HG02798 (cell line): Measurements from ENCODE around the gene REEP6.
"Not testable (repeated sequence)": the region's sequence is repeated elsewhere in the genome, so short reads cannot be mapped to it uniquely, and the experiment has no call there.

Source experiments
- ATAC-seq: cut with Tn5 transposase; IDR thresholded peaks from one replicate; pipeline ENCODE4 v1.9.1; 2021; ENCODE audit warnings: mild to moderate bottlenecking; ENCODE audit not compliant: unreplicated experiment, poor library complexity

Gene REEP6

DNA sequence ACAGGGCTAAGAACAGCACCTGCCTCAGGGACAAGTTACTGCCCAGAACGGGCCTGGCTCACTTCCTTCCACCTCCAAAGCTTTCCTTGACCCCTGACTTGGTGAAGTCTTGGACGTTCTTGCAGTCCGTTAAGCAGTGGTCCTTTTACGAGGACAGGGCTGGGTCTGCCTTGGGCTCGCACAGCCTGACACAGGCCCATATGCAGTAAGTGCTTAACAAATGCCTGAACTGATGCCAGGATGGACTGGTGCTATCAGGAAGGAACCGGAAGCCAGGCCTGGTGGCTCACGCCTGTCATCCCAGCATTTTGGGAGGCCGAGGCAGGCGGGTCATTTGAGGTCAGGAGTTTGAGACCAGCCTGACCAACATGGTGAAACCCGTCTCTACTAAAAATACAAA is 31.1 kb downstream of the REEP6 start:
- no peak for ATAC-seq

DNA sequence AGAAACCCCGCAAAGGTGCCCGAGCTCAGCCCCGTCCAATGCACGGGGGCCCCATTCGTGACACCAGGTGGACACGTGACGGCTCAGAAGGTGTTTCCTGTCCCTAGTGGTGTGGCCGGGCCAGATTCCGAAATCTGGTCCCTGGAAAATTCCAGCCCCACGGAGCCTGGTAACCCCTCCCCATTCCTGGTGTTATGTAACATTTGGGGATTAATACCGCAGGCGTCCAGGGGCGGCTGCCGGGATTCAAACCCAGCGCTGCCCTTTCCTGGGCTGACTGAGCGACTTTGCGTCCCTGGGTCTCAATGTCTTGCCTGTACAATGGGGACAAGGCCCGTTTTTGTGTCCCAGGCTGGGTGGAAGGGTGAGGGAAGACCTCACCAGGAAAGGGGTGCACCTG is 31.9 kb downstream of the REEP6 start:
- no peak for ATAC-seq

DNA sequence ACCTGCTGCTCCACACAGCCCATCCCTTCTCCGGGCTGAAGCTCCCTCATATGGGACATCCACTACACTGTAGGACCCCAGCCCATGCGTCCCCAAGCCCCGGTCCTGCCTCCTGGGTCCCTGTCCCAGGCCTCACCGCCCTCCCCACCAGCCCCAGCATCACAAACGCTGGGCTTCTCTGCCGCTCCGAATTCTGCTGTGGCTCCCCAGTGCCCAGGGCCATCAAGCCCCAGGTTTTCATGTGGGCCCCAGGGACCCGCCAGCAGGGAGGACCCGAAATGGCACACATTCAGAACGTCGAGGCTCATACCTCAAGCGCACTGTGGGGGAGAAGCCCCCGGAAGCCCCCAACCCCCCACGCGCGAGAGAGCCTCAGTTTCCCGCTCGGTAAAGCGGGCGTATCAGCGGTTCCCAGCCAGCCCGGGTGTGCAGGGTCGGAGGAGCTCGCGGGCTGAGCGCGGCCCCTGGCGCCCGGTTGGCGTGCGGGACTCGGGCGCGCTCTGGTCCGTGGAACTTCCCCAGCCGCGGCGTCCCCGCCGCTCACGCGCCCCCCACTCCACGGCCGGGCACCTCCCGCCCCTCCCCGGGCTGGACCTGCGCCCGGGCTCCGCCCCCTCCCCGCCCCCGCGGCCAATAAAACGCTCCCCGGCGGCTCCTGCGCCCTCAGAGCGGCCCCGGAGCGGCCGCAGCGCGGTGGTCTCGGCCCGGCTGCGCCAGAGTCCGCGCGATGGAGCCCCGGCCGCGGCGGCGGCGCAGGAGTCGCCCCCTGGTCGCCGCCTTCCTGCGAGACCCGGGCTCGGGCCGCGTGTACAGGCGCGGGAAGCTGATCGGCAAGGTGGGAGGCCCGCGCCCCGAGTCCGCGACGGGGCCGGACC is 32.7 kb downstream of the REEP6 start, which contains the start of gene PLK5:
TSS of gene PLK5 (plus strand) at position 666 of the 875 bp plus-strand sequence. CDS start 2,920 bp downstream, outside the sequence.
- ATAC-seq = no peak

DNA sequence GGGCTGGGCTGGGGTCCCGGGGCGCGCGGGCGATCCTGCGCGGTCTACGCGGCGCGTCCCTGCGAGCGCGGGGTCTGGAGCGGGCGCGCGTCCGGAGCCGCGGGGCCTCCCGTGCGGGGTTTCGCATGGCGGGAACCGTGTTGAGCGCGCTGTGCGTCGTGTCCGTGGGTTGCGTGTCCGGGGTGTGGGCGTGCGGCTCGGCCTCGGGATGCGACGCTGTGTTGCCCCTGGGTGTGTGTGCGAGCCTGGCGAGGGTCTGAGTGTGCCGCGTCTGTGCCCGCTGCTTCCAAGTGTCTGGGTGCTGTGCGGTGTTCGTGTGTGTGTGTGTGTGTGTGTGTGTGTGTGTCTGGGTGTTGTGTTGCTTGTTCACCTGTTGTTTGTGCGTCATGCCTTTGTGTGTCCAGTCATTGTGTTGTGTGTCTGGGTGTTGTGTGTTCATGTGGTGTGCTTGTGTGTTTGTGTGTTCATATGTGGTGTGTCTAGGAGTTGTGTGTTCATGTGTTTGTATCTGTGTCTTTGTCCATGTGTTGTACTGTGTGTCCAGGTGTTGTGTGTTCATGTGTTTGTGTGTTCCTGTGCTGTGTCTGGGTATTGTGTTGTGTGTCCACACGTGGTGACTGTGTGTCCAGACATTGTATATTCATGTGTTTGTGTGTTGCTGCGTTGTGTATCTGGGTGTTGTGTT is 33.4 kb downstream of the REEP6 start:
- no peak for ATAC-seq

DNA sequence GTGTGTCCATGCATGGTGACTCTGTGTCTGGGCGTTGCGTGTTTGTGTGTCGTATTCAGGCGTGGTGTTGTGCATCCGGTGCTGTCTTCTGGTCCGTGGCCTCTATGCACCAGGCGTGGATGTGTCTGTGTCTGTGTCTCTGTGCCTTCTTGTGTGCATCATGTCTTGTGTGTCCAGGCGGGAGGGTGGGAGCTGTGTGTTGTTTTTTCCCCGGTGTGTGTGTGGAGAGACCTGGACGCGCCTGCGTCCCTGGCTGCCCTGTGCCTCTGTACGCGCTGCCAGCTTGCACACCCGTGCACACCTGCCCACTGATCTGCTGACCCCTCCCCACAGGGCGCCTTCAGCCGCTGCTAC is 34.0 kb downstream of the REEP6 start:
- ATAC-seq = no peak

DNA sequence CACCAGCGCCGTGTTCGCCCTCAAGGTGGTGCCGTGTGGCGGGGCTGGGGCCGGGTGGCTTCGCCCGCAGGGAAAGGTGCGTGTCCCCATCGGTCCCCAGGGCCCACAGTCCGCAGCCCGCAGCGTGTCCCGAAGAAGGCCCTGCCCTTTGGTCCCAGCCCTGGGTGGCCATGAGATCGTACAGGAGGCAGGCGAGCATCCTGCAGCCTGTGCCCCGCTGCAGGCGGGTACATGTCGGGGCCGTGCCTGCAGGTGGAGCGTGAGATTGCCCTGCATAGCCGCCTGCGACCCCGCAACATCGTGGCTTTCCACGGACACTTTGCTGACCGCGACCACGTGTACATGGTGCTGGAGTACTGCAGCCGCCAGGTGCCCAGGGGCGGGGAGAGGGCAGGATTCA is 34.4 kb downstream of the REEP6 start:
- no peak for ATAC-seq

DNA sequence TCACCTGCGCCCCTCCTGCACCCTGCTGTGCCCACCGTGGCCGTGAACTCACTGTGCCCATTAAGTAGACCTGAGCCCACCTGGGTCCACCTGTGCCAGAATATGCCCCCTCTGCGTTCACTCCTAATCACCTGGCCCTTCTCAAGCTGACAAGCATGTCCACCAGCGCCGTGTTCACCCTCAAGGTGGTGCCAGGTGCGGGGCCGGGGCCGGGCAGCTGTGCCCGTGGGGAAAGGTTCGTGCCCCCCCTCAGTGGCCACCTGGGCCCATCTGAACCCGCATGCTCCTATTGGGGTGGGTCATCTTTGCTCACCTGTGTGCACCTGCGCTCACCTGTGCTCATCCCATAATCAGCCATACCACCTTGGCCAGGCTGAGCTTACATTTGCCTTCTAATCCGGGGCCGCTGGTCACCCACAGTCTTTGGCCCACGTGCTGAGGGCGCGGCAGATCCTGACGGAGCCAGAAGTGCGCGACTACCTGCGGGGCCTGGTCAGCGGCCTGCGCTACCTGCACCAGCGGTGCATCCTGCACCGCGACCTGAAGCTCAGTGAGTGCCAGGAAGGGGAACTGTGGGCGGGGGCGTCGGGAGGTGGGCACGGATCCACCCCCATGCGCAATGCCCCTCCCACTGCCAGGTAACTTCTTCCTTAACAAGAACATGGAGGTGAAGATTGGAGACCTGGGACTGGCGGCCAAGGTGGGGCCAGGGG is 35.2 kb downstream of the REEP6 start:
- no peak for ATAC-seq

DNA sequence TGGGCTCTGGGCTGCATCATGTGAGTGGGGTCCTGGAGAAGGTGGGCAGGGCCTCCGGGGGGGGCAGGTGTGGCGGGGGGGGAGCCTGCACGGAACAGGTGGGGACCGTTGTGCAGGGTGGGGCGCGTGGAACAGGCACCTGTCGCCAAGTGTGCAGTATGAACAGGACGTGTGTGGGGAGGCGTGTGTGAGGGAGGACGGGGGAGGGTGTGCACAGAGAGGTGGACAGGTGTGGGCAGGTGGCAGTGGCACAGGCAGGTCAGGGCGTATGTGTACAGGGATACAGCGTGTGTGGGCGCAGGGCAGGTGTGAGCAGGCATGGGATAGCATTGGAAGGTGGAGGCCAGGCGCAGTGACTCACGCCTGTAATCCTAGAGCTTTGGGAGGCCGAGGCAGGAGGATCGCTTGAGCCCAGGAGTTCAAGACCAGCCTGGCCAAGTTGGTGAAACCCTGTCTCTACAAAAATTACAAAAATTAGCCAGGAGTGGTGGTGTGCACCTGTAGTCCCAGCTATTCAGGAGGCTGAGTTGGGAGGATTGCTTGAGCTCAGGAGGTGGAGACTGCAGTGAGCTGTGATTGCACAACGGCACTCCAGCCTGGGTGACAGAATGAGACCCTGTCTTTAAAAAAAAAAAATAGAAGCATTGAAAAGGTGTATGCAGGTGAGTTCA is 36.1 kb downstream of the REEP6 start:
- no peak for ATAC-seq

DNA sequence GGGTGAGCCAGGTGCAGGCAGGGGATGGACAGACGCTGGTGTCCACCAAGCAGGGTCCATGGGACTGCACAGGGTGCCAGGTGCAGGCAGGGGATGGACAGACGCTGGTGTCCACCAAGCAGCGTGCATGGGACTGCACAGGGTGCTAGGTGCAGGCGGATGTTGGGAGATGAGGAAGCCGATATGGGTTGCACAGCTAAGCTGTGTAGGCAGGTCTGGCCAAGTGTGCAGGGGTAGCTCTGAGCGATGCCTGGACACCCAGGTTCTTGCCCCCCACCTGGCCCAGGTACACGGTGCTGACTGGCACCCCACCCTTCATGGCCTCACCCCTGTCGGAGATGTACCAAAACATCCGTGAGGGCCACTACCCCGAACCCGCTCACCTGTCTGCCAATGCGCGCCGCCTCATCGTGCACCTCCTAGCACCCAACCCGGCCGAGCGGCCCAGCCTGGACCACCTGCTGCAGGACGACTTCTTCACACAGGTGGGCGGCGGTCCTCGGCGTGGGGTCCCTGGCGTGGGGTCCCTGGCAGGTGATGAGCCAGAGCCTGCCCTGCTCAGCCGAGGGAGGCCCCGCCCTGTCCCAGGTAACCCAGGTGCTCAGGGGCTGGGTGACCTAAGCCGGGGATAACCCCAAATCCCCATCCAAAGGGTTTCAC is 36.8 kb downstream of the REEP6 start:
- ATAC-seq = no peak

DNA sequence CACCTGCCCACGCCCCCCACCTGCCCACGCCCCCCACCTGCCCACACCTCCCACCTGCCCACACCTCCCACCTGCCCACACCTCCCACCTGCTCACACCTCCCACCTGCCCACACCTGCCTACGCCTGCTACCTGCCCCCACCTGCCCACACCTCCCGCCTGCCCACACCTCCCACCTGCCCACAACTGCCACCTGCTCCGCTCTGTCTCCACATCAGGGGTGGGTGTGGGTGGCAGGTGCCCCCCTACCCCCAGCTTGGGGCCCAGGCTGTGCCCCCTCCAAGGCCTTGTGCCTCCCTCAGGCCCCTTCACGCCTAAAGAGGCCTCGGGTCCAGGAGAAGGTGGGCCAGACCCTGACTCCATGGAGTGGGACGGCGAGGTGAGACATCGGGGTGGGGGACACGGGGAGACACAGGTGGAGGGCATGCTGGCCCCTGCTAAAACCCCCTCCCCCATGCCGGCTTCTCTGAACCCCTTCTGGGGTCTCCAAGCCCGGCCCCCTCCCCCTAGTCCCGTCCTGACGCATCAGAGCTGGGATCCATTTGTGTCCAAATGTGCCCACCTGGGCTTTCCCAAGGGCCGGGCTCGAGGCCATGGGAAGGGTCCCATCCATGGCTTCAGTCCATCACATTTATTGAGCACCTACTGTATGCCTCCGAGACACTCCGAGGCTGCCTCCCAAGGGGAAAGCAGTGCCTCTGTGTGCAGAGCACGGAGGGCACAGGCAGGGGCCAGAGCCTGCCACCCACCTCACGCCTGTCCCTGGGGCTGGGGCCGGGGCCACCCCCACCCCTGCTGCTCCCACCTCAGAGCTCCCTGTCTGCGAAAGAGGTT is 37.8 kb downstream of the REEP6 start:
- ATAC-seq = no peak

DNA sequence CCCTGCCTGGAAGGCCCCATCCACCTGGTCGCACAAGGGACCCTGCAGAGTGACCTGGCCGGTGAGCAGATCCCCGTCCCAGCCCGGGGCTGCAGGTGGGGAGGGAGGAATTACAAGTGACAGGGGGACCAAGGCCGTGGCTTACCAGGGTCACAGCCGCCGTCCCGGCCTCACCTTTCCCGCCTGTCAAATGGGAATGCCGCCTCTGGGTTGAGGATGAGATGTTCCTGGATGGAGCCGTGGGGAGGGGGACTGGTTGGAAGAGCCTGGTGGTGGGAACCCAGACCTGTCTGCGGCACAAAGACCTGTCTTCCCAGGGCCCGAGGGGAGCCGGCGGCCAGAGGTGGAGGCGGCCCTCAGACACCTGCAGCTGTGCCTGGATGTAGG is 38.4 kb downstream of the REEP6 start:
- ATAC-seq = no peak

DNA sequence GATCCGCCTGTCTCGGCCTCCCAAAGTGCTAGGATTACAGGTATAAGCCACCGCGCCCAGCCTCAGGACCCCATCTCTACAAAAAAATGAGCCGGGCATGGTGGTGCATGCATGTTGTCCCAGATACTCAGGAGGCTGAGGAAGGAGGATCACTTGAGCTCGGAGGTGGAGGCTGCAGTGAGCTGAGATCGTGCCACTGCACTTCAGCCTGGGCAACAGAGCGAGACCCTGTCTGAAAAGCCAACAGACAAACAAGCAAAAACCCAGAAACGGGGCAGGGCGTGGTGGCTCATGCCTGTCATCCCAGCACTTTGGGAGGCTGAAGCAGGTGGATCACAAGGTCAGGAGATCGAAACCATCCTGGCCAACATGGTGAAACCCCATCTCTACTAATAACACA is 39.9 kb downstream of the REEP6 start:
- ATAC-seq = not testable (repeated sequence)

DNA sequence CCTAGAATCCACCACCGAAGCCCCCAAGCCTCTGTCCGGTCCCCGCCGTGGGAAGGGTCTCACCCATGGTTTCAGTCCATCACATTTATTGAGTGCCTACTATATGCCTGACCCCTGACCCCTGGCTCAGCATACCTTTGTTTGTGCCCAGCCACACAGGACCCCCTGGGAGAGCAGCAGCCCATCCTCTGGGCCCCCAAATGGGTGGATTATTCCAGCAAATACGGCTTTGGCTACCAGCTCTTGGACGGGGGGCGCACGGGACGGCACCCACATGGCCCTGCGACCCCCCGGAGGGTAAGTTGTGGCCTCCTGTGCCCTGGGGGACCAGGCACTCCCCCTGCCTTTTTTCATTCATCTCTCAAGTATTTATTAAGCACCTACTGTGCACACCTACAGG is 40.6 kb downstream of the REEP6 start:
- ATAC-seq = no peak

DNA sequence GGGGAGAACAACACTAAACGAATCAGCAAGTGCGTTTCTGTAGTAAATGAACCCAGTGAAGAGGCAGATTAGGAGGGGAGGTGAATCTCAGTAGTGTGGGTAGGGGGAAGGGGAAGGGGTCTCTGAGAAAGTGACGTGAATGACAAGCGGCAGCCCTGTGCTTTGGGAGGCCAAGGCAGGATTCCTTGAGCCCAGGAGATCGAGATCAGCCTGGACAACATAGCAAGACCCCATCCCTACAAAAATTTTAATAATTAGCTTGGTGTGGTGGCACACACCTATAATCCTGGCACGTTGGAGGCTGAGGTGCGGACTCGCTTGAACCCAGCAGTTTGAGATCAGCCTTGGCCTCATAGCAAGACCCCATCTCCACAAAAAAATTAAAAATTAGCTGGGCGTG is 41.0 kb downstream of the REEP6 start:
- ATAC-seq = no peak

DNA sequence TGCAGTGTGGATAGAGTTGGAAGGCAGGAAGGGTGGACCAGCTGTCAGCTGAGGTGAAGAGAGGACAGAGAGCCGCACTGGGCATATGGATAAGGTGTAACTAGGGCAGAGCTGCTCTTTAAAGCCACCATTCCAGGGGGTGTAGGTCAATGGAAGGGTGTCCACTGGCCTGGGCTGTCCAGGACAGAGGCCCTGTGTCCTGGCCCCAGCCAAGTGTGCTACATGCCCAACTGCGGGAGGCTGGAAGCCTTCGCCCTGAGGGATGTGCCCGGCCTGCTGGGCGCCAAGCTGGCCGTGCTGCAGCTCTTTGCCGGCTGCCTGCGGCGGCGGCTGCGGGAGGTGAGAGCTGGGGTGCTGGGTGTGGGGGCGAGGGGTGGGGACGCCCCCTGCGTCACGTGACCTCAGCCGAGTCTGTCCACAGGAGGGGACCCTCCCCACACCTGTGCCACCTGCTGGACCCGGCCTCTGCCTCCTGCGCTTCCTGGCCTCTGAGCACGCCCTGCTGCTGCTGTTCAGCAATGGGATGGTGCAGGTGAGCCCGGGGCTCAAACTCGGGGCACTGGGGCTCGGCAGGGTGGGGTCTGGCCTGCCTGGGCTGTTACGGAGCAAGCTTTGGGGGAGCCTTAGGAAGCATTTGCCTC is 42.6 kb downstream of the REEP6 start:
- ATAC-seq = no peak

DNA sequence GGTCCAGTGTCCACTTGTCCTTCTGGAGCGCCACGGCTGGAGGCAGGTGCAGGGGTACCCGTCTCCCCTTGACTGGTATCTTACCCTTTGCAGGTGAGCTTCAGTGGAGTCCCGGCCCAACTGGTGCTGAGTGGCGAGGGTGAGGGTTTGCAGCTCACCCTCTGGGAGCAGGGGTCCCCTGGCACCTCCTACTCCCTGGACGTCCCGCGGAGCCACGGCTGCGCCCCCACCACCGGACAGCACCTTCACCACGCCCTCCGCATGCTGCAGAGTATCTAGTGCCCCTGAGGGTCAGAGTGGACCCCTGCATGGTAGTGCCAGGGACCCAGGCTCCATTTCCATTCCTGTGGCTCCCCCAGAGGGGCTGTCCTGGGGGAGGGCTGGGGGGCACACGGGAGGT is 44.0 kb downstream of the REEP6 start:
- ATAC-seq = no peak

DNA sequence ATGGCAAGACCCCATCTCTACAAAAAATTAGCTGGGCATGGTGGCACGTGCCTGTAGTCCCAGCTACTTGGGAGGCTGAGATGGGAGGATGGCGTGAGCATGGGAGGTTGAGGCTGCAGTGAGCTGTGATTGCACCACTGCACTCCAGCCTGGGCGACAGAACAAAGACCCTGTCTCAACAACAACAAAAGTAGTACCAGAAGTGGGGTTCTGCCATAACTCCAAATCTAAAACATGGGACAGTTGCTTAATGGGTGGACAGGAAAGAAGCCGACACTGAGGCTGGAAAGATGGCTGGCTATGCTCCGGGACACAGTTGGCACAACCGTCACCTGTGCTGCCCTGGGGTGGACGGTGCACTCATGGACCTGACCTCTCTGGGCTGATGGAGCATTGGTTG is 44.7 kb downstream of the REEP6 start:
- ATAC-seq = not testable (repeated sequence)

DNA sequence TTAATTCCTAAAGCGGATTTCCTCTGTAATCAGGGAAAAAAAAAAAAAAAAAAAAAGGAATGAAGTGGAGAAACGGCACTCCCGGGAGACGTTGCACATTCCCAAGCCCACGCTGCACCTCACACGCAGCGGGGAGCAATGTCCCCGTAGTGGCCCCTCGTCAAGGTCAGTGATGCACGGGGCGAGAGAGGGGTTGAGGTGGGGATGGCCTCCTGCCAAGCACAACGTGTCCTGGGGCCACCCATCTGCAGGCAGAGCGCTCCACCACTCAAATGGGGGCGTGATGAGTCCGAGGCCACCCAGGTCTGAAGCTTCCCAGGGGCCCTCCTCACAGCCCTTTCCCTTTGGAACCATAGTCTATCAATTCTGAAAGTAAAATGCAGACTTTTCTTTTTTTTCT is 48.0 kb downstream of the REEP6 start:
- no peak for ATAC-seq

DNA sequence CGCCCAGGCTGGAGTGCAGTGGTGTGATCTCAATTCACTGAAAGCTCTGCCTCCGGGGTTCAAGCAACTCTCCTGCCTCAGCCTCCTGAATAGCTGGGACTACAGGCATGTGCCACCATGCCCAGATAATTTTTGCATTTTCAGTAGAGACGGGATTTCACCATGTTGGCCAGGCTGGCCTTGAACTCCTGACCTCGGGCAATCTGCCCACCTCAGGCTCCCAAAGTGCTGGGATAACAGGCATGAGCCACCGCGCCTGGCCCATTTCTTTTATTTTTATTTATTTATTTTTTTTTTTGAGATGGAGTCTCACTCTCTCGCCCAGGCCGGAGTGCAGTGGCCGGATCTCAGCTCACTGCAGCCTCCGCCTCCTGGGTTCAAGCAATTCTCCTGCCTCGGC is 48.8 kb downstream of the REEP6 start:
- not testable (repeated sequence) for ATAC-seq
